H7 (cell line): ENCODE measurements around the gene SORCS2. TPM values are rescaled to one million over a fixed set of nuclear protein-coding genes. Genes with fewer than 3 reads are reported as not detected.

ENCODE experiments used
- DNase-seq: peaks from one replicate; pipeline ENCODE4 v3.0.0; 2012
- H3K27me3 ChIP-seq: 2 replicates; pipeline ENCODE4 v1.6.0; 2011; ENCODE audit warnings: mild to moderate bottlenecking, low read length; ENCODE audit not compliant: control insufficient read depth, insufficient read depth
- H3K36me3 ChIP-seq: replicated peaks from 2 replicates; pipeline ENCODE4 v1.5.1; 2011; ENCODE audit warnings: low read length; ENCODE audit not compliant: control insufficient read depth, insufficient read depth
- H3K4me3 ChIP-seq: 2 replicates; pipeline ENCODE4 v1.5.1; 2011; ENCODE audit warnings: low read depth, mild to moderate bottlenecking, control low read depth, low read length, moderate library complexity; ENCODE audit not compliant: insufficient read depth
- total RNA-seq: library from RNA; depleted of rRNA; stranded (reverse); fragments of >200 nt; shearing (Covaris generic); gene quantifications from 2 replicates; pipeline ENCODE4 v1.2.3, GENCODE V29; 2014

The SORCS2 gene
- total RNA-seq, 1 experiment from 2014 or later: 2.0 TPM

- no peaks in the 10 kb centered on the region for H3K36me3 ChIP-seq
- no peak overlapping the region for H3K4me3 ChIP-seq
- no peaks in the 10 kb centered on the region for H3K27me3 ChIP-seq
- no peak for DNase-seq
These were observed 272.7 kb downstream of the SORCS2 start for GRCh38 chr4:7465017-7465416.

GRCh38 chr4:7466215-7466614, 273.9 kb downstream of the SORCS2 start:
- Histone ChIP-seq H3K27me3 (no peaks in the 10 kb centered on the region), H3K4me3 (no peak overlapping the region), H3K36me3 (no peaks in the 10 kb centered on the region)
- no peak for DNase-seq

GRCh38 chr4:7466904-7467303, 274.6 kb downstream of the SORCS2 start:
- Histone ChIP-seq H3K36me3 (no peaks in the 10 kb centered on the region), H3K4me3 (no peak overlapping the region), H3K27me3 (no peaks in the 10 kb centered on the region)
- no peak for DNase-seq

- no peaks in the 10 kb centered on the region for H3K36me3 ChIP-seq
- no peak overlapping the region for H3K4me3 ChIP-seq
- DNase-seq: no peak
- no peaks in the 10 kb centered on the region for H3K27me3 ChIP-seq
These were observed 275.1 kb downstream of the SORCS2 start for GRCh38 chr4:7467471-7467870.

DNA sequence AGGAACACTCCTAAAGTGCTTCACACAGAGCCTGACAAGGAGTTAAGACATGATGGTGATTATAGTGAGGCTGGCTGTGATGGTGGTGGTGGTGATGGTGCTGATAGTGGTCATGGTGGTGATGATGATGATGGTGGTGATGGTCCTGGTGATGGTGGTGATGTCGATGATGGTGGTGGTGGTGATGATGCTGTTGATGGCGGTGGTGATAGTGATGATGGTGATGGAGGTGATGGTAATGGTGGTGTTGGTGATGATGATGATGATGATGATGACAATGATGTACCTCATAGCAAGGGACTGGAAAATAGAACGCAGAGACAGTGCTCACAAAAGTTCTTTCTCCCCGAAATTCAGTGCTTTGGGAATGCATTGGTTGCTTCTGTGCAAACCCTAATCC, 276.7 kb downstream of the SORCS2 start:
- no peaks in the 10 kb centered on the region for H3K36me3 ChIP-seq
- H3K27me3 ChIP-seq: no peaks in the 10 kb centered on the region
- H3K4me3 ChIP-seq: no peak overlapping the region
- DNase-seq: no peak

GRCh38 chr4:7470111-7470510, 277.8 kb downstream of the SORCS2 start:
- no peaks in the 10 kb centered on the region for H3K36me3 ChIP-seq
- no peak overlapping the region for H3K4me3 ChIP-seq
- DNase-seq: no peak
- H3K27me3 ChIP-seq: no peaks in the 10 kb centered on the region

DNA sequence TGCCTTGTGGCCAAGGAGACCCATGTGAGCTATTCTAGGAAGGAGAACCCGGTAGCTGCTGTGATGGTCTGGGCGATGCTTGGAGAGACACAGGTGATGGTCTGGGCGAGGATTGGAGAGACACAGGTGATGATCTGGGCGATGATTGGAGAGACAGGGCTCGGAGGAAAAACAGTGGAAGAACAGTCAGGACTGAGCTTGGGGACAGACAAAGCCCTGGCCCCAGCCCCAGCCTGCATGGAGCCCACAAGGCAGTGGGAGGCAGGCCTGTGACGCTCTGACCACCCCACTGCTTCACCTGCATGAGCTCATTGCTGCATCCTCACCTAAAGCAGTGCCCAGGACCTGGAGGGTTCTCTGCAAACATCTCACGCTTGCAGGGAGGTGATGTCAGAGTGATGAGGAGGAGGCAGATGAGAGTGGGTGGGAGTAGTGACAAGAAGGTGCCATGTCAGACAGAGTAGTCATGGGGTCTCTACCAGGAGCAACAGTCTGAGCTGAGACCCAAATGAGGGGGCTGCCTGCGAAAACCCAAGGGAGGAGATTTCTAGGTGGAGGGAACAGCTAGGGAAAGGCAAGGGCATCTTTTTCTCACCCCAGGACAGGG, 278.3 kb downstream of the SORCS2 start:
- H3K27me3 ChIP-seq: no peaks in the 10 kb centered on the region
- DNase-seq: no peak
- H3K4me3 ChIP-seq: no peak overlapping the region
- no peaks in the 10 kb centered on the region for H3K36me3 ChIP-seq

DNA sequence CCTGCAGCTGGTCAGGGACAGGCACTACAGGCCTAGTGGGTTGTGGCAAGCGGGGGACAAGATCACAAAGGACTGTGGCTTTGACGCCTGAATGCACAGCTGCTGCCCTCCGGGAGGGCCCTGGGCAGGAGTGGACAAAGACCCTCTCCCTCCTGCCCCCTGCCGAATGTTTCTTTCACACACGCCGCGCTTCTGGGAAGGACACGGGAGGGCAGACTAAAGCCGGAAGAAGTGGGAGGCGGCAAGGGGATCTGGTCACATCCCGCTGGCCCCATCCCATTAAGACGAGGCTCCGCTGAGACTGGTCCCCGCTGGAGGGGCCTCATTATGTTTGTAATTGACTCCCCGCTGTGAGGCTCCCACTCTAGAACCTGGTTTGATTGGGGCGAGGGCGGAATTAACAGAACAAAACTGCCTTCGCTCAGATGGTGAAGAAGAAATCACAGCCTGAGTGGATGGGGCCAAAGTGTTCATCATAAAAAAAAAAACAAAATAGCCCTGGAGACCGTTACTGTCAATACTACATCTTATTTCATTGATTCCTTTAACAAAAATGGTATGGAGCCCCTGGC, 280.2 kb downstream of the SORCS2 start:
- peak; percentile 87 for DNase-seq
- H3K36me3 ChIP-seq: no peaks in the 10 kb centered on the region
- no peaks in the 10 kb centered on the region for H3K27me3 ChIP-seq
- H3K4me3 ChIP-seq: no peak overlapping the region

DNA sequence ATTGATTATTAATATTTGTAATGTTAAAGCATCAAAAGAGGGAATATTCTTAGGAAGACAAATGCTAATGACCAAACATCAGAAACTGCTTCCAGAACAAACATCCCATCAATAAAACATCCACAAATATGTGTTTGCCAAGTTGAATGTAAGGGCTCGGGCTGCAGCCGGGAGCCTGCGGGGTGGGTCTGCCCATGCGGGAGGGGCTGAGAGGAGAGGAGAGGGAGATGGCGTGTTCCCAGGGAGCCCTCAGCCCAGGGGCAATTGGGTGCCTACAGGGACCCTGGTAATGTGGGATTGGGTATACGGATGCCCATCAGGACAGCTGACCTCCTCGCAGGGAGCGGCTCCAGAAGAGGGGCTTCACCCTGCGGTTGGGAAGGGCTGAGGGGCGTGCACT, 280.7 kb downstream of the SORCS2 start:
- DNase-seq: no peak

GRCh38 chr4:7474320-7474719, 282.0 kb downstream of the SORCS2 start:
- no peak for DNase-seq
- H3K4me3 ChIP-seq: no peak overlapping the region
- H3K27me3 ChIP-seq: no peaks in the 10 kb centered on the region
- no peaks in the 10 kb centered on the region for H3K36me3 ChIP-seq

More for the DNA sequence above, 280.7 kb downstream of the SORCS2 start:
- H3K27me3 ChIP-seq: no peaks in the 10 kb centered on the region
- no peaks in the 10 kb centered on the region for H3K36me3 ChIP-seq
- H3K4me3 ChIP-seq: no peak overlapping the region

DNA sequence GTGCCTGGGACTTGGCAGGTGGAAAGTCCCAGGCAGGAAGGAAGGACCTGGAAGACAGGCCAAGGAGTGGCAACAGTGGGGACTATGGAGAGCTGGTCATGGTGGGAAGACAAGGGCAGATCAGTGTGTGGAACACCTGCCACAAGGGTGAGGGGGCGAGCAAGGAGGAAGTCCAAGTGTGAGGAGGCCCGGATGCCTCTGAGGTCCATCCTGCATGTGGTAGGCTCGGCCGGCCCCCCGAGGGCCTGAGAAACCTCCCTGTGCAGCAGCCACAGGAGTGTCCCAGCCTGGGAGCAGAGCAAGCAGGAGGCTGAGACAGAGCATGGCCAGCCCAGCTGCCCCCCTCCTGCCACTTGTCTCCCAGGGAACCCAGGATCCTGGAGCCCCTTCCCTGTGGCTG, 282.9 kb downstream of the SORCS2 start:
- Histone ChIP-seq H3K27me3 (no peaks in the 10 kb centered on the region), H3K36me3 (no peaks in the 10 kb centered on the region), H3K4me3 (no peak overlapping the region)
- no peak for DNase-seq

GRCh38 chr4:7476820-7477219, 284.5 kb downstream of the SORCS2 start:
- H3K36me3 ChIP-seq: no peaks in the 10 kb centered on the region
- no peak for DNase-seq
- no peaks in the 10 kb centered on the region for H3K27me3 ChIP-seq
- no peak overlapping the region for H3K4me3 ChIP-seq

- no peak for DNase-seq
- no peak overlapping the region for H3K4me3 ChIP-seq
- no peaks in the 10 kb centered on the region for H3K36me3 ChIP-seq
- H3K27me3 ChIP-seq: no peaks in the 10 kb centered on the region
These were observed 285.4 kb downstream of the SORCS2 start for GRCh38 chr4:7477695-7478094.

GRCh38 chr4:7478665-7479064, 286.3 kb downstream of the SORCS2 start:
- no peaks in the 10 kb centered on the region for H3K27me3 ChIP-seq
- no peaks in the 10 kb centered on the region for H3K36me3 ChIP-seq
- H3K4me3 ChIP-seq: no peak overlapping the region
- DNase-seq: no peak

- H3K4me3 ChIP-seq: no peak overlapping the region
- no peaks in the 10 kb centered on the region for H3K27me3 ChIP-seq
- no peaks in the 10 kb centered on the region for H3K36me3 ChIP-seq
- no peak for DNase-seq
These were observed 288.1 kb downstream of the SORCS2 start for GRCh38 chr4:7480423-7480822.

DNA sequence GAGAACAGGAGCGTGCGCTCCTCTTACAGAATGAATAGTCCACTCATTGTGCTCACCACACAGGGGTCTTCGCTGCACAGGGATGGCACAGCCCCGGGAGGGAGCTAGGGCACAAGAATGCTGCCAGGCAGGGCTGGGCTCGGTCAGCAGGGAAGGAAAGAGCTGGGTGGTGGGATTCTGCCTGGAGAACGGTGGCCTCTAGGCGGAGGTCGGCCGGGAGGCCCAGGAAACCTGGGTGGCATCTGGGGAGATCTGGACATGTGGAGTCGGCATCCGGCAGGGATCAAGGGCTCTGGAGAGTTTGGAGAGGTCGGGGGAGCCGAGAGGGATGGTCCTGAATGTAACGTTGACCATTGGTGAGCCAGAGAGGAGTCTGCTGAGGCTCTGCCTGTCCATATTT, 288.9 kb downstream of the SORCS2 start:
- Histone ChIP-seq H3K36me3 (no peaks in the 10 kb centered on the region), H3K4me3 (no peak overlapping the region), H3K27me3 (no peaks in the 10 kb centered on the region)
- no peak for DNase-seq
